ENCODE data around the gene TMEM126B. TPM values are rescaled to one million over a fixed set of nuclear protein-coding genes. Genes with fewer than 3 reads are reported as not detected.
A peak's percentile ranks its signal among the peaks of the same experiment; 100 is the strongest.

The TMEM126B gene
- total RNA-seq (2014; rRNA removed; shearing (Covaris generic)) (45.4 and 47.4 TPM in 2 replicates), total RNA-seq (2022) (61.1 and 63.2 TPM in 2 replicates), Bru-seq, nascent RNA (percentile 94 among the genes with signal in this experiment), BruChase-seq, experiment 1, labeled RNA remaining after a 6-hour chase (percentile 92 among the genes with signal in this experiment), BruChase-seq, experiment 2, labeled RNA remaining after a 2-hour chase (percentile 90 among the genes with signal in this experiment)
- long read RNA-seq, transcript TMEM126B-202 (6 exons, 1,210 nt): major isoform, 21 of 70 reads
- long read RNA-seq, transcript TMEM126B-201 (5 exons, 989 nt): minor isoform, 19 of 70 reads
- long read RNA-seq, partial matches to known transcripts: 11 of 70 reads
- long read RNA-seq, other reads (novel, unspliced or antisense): 8 of 70 reads

DNA sequence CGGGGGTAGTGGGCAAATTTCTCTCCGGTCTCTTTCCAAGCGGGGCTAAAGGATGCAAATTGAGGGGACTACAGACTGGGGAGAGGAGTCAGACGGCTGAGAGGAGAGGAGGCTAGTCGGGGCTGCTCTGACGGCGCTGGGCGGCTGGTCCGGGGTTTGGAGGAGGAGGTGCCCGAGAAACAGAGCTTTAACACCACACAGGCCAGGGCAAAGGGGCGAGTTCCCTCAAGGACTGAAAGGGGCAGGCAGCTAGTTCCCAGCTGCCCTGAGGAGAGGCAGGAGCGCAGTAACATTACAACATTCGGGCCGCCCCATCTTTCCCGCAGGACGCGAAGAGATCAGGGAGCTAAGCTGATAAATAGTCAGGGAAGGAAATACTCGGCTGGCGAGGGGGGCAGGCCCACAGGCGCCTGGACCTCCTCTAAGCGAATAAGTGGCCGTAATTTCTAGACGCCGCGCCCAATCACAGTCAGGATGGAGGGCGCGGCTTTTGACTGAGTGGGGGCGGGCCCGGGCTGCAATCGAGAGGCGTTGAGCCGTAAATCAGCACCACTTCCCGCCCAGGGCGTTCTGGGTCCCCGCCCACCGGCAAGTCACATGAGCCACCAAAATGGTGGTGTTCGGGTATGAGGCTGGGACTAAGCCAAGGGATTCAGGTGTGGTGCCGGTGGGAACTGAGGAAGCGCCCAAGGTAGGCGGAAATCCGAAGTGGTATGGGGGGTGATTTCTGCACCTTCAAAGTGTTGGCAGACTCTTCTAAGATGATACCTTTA is at the start of gene TMEM126B:
TSS of gene TMEM126B (plus strand) at position 596 of the 773 bp plus-strand sequence. CDS start at position 611, 15 bp downstream.
- CTCF ChIA-PET (ENCODE audit: unreplicated experiment): interaction anchor here (1.9 to 2.2 kb wide), 2 partner anchors 9 to 20 kb away, joined by 5 read pairs; partner anchors contain the start of gene TMEM126A
- peak within 1 kb of the TSS; percentile 96 for H3K4me3 ChIP-seq (ENCODE audit: low read depth, low read length, poor library complexity, severe bottlenecking)
- intact Hi-C loops (cut with micrococcal nuclease; ENCODE audit: unreplicated experiment): loop anchor here (1.0 to 10.0 kb wide), 3 partner anchors 37 to 617 kb away; partner anchors contain the start of genes CREBZF and PICALM

DNA sequence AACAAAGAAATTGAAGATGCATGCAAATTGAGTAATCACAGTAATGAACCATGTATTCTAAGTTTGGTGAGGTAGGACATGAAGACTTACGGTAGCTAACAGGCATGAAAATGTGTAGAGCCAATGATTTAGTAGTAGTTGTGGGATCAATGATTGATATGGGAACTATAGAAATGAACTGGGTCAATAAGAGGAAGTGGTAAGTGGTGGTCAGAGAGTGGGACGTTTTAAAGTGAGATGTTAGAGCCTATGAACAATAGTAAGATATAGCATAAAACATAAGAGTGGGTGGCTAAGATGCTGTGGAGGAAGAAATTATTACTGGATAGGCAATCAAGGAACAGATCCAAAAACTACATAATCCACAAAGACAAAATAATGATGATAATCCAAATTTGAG is 46.3 kb upstream of the TMEM126B start:
- no TSS peak for BruUV-seq (replicated peaks)
- intact Hi-C loops (cut with micrococcal nuclease; ENCODE audit: unreplicated experiment): no loop called here
- Histone ChIP-seq H3K4me1 (ENCODE audit: insufficient read depth, low read length, poor library complexity, severe bottlenecking) (no peaks in the 10 kb centered on the region), H3K36me3 (ENCODE audit: insufficient read depth, low read length) (no peaks in the 10 kb centered on the region), H3K4me3 (ENCODE audit: low read depth, low read length, poor library complexity, severe bottlenecking) (no peak overlapping the region), H3K79me2 (ENCODE audit: insufficient read depth, low read depth, low read length) (no peaks in the 10 kb centered on the region), H3K27ac (ENCODE audit: low read depth, low read length, poor library complexity, severe bottlenecking) (no peak overlapping the region), H2AFZ (ENCODE audit: low read length) (no peak overlapping the region), H4K20me1 (ENCODE audit: insufficient read depth, low read length) (no peaks in the 10 kb centered on the region), H3K9me2 (ENCODE audit: insufficient read depth, low read length) (no peaks in the 10 kb centered on the region), H3K4me2 (ENCODE audit: low read length) (no peak overlapping the region), H3K9me3 (ENCODE audit: low read length) (no peaks in the 10 kb centered on the region)
- no peak for DNase-seq (ENCODE audit: low spot score)
- CTCF ChIA-PET (ENCODE audit: unreplicated experiment): no interaction called here
- TF ChIP-seq EZH2phosphoT487 (IDR thresholded peaks at IDR 0.05; ENCODE audit: borderline replicate concordance, low read depth, low read length): no peak
- TF ChIP-seq, protein P1, sequence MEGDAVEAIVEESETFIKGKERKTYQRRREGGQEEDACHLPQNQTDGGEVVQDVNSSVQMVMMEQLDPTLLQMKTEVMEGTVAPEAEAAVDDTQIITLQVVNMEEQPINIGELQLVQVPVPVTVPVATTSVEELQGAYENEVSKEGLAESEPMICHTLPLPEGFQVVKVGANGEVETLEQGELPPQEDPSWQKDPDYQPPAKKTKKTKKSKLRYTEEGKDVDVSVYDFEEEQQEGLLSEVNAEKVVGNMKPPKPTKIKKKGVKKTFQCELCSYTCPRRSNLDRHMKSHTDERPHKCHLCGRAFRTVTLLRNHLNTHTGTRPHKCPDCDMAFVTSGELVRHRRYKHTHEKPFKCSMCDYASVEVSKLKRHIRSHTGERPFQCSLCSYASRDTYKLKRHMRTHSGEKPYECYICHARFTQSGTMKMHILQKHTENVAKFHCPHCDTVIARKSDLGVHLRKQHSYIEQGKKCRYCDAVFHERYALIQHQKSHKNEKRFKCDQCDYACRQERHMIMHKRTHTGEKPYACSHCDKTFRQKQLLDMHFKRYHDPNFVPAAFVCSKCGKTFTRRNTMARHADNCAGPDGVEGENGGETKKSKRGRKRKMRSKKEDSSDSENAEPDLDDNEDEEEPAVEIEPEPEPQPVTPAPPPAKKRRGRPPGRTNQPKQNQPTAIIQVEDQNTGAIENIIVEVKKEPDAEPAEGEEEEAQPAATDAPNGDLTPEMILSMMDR (conservative IDR thresholded peaks at IDR 0.05; ENCODE audit: low read length): no peak
- POLR2A ChIA-PET: no interaction called here

More for the DNA sequence above, at the start of gene TMEM126B:
- Histone ChIP-seq H4K20me1 (ENCODE audit: insufficient read depth, low read length) (no peaks in the 10 kb centered on the region), H3K4me2 (ENCODE audit: low read length) (peak within 1 kb of the TSS; percentile 98), H3K9me2 (ENCODE audit: insufficient read depth, low read length) (no peaks in the 10 kb centered on the region), H3K9me3 (ENCODE audit: low read length) (no peaks in the 10 kb centered on the region), H3K79me2 (ENCODE audit: insufficient read depth, low read depth, low read length) (peaks cover 41% of the 10 kb centered on the region), H2AFZ (ENCODE audit: low read length) (peak within 1 kb of the TSS; percentile 92), H3K36me3 (ENCODE audit: insufficient read depth, low read length) (peaks cover 26% of the 10 kb centered on the region), H3K27ac (ENCODE audit: low read depth, low read length, poor library complexity, severe bottlenecking) (peak within 1 kb of the TSS; percentile 40), H3K4me1 (ENCODE audit: insufficient read depth, low read length, poor library complexity, severe bottlenecking) (peaks cover 35% of the 10 kb centered on the region)
- BruUV-seq (replicated peaks): TSS peak; percentile 85
- POLR2A ChIA-PET: interaction anchor here (0.5 to 4.2 kb wide), 15 partner anchors 12 to 1860 kb away, joined by 3 to 41 read pairs (median 4); partner anchors contain the start of genes HIKESHI and TMEM126A
- no peak for TF ChIP-seq EZH2phosphoT487 (IDR thresholded peaks at IDR 0.05; ENCODE audit: borderline replicate concordance, low read depth, low read length)
- TF ChIP-seq, protein P1 (conservative IDR thresholded peaks at IDR 0.05; ENCODE audit: low read length): no peak
- peak; percentile 96 for DNase-seq (ENCODE audit: low spot score)

Measured in OCI-LY7 (cell line).